ENCODE data around the gene JUN. TPM values are rescaled to one million over a fixed set of nuclear protein-coding genes. Genes with fewer than 3 reads are reported as not detected.
A peak's percentile ranks its signal among the peaks of the same experiment; 100 is the strongest.

The JUN gene
- total and polyA plus RNA-seq, 2 of the 4 experiments (the other 2 are of a cell fraction): 46.6 to 89.1 TPM

DNA sequence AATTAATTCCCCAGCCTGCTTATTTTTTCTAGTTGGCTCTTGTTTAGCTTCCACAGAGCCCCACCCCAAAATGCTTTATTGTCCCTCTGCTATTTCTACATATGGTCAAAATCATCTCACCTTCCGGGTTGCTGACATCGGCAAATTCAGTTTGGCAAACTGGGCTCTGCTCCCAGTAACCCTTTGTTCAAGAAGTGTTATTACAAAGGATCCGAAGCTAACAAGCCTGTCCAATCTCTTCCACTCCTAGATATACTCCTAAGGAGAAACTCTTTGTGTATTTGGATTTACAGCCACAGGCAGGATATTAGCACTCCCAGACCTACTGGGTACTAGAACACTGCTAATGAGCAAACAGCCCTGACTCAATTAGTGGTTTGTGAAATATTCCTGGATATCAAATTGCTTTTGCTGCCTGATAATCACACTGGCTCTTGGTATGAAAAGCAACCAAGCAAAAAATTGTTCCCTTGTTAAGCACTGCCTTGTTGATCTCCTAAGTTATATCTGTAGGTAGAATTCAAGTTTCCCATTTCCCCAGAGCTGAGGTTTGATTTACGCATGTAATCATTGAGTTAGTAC lies 4.0 kb downstream of the JUN start (continued):
- TF ChIP-seq, protein P1, sequence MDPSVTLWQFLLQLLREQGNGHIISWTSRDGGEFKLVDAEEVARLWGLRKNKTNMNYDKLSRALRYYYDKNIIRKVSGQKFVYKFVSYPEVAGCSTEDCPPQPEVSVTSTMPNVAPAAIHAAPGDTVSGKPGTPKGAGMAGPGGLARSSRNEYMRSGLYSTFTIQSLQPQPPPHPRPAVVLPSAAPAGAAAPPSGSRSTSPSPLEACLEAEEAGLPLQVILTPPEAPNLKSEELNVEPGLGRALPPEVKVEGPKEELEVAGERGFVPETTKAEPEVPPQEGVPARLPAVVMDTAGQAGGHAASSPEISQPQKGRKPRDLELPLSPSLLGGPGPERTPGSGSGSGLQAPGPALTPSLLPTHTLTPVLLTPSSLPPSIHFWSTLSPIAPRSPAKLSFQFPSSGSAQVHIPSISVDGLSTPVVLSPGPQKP (IDR thresholded peaks at IDR 0.05; ENCODE audit: borderline replicate concordance, low read depth, low read length): 0 out of 2 replicates have a peak, but pooled peaks have one; percentile 53

DNA sequence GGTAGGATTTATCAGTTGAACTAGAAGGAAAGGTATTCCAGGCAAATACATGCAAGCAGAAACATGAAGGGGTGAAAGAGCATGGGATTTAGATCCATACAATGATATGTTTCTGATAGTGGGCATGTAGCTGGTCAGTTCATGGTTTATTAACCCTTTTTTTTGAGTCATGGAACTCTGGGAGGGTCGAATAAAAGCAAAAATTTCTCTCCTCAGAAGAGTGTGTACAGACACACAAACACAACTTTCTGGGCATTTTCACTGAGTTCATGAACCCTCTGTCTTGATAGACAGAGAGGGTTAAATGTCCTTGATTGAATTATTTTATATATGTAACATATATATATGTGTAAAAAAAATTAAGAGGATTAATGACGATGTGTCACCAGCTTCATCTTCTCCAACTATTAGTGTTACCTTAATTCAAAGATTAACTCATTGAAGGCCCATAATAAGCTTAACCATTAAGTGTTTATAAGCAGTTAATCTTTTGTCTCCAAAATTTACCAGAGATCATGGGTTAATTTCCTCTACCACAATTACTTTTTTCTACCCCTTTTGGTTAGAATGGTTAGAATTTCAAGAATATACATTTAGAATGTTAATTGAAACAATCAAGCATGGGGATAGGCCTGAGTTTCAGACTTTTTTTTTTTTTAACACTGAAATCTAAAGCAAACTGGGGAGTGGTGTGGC lies 4.6 kb downstream of the JUN start:
- Histone ChIP-seq H3K56ac (ENCODE audit: extremely low read depth, insufficient read depth, low read length) (no peak overlapping the region), H2AK9ac (replicated peaks; ENCODE audit: low read depth, low read length, poor library complexity) (no peak overlapping the region), H3K23ac (ENCODE audit: low read depth, low read length) (no peak overlapping the region), H3K18ac (ENCODE audit: low read depth, low read length) (no peak overlapping the region), H3K14ac (replicated peaks; ENCODE audit: low read depth, low read length) (no peak overlapping the region), H3K4me1 (ENCODE audit: control insufficient read depth, insufficient read depth, low read length) (no peaks in the 10 kb centered on the region), H3K9me1 (ENCODE audit: insufficient read depth, low read length) (no peaks in the 10 kb centered on the region), H3K4ac (ENCODE audit: low read depth, low read length) (no peak overlapping the region; the same call in 1 of the 2 replicates), H3K27me3 (ENCODE audit: control insufficient read depth, insufficient read depth, low read length) (no peaks in the 10 kb centered on the region), H2BK5ac (ENCODE audit: low read depth, low read length, poor library complexity, severe bottlenecking) (no peak overlapping the region), H3K27ac (ENCODE audit: insufficient read depth, low read length) (no peak overlapping the region), H4K8ac (ENCODE audit: low read depth in 2 of 2, low read length in 2 of 2) (no peak overlapping the region), H2AK5ac (ENCODE audit: low read depth, low read length) (no peak overlapping the region), H4K91ac (ENCODE audit: insufficient read depth, low read depth, low read length) (no peak overlapping the region), H2BK20ac (ENCODE audit: low read depth, low read length) (no peak overlapping the region), H3K4me3 (ENCODE audit: insufficient read depth, low read depth, low read length) (no peak overlapping the region), H2BK120ac (ENCODE audit: low read depth, low read length) (no peak overlapping the region), H3K79me1 (ENCODE audit: low read depth in 1 of 2, low read length in 2 of 2) (peaks cover 0 to 8% of the 10 kb centered on the region in 2 experiments; a peak in 2 of 4 replicates), H4K20me1 (ENCODE audit: insufficient read depth, low read length) (peaks cover 41% of the 10 kb centered on the region), H3K9ac (ENCODE audit: low read depth, low read length) (no peak overlapping the region), H3K36me3 (ENCODE audit: control insufficient read depth, insufficient read depth, low read length) (peaks cover 17% of the 10 kb centered on the region), H3K9me3 (ENCODE audit: control insufficient read depth, insufficient read depth, low read length) (no peaks in the 10 kb centered on the region), H2AFZ (replicated peaks; ENCODE audit: low read length, poor library complexity) (no peak overlapping the region), H2BK15ac (ENCODE audit: low read depth, low read length) (no peak overlapping the region), H3K4me2 (ENCODE audit: low read depth, low read length) (no peak overlapping the region), H4K5ac (ENCODE audit: low read depth, low read length) (no peak overlapping the region)
- TF ChIP-seq FOS (IDR thresholded peaks at IDR 0.05; ENCODE audit: low read depth, low read length): no peak
- no peak for TF ChIP-seq CHD1 (IDR thresholded peaks at IDR 0.05; ENCODE audit: low read depth, low read length)
- no peak for TF ChIP-seq MAZ (IDR thresholded peaks at IDR 0.05; ENCODE audit: borderline replicate concordance, low read depth, low read length)
- TF ChIP-seq, protein P1 (IDR thresholded peaks at IDR 0.05; ENCODE audit: borderline replicate concordance, low read depth, low read length): no peak
- TF ChIP-seq, protein P2, sequence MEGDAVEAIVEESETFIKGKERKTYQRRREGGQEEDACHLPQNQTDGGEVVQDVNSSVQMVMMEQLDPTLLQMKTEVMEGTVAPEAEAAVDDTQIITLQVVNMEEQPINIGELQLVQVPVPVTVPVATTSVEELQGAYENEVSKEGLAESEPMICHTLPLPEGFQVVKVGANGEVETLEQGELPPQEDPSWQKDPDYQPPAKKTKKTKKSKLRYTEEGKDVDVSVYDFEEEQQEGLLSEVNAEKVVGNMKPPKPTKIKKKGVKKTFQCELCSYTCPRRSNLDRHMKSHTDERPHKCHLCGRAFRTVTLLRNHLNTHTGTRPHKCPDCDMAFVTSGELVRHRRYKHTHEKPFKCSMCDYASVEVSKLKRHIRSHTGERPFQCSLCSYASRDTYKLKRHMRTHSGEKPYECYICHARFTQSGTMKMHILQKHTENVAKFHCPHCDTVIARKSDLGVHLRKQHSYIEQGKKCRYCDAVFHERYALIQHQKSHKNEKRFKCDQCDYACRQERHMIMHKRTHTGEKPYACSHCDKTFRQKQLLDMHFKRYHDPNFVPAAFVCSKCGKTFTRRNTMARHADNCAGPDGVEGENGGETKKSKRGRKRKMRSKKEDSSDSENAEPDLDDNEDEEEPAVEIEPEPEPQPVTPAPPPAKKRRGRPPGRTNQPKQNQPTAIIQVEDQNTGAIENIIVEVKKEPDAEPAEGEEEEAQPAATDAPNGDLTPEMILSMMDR (conservative IDR thresholded peaks at IDR 0.05; ENCODE audit: low read depth, low read length): no peak
- TF ChIP-seq SMC3 (IDR thresholded peaks at IDR 0.05; ENCODE audit: low read depth, low read length): no peak
- no peak for TF ChIP-seq MAFK (IDR thresholded peaks at IDR 0.05; ENCODE audit: low read depth, low read length)
- no peak for TF ChIP-seq RAD21 (IDR thresholded peaks at IDR 0.05; ENCODE audit: low read length)
- no peak for TF ChIP-seq POLR2A (IDR thresholded peaks at IDR 0.05; ENCODE audit: low read depth, low read length)
- CTCF ChIA-PET: interaction anchor here (1.2 to 2.1 kb wide), 2 partner anchors 10 to 920 kb away, joined by 4 to 6 read pairs; no protein-coding TSS in a partner anchor
- in situ Hi-C loops (cut with MboI; ENCODE audit: low sequenced_read_pairs): loop anchor here (25.0 kb wide), 1 partner anchor 508 kb away; the partner anchor contains the start of gene FGGY
- DNase-seq (peak; percentile 43), ATAC-seq (ENCODE audit: low read depth) (no peak)
- dilution Hi-C loops (cut with HindIII; ENCODE audit: low sequenced_read_pairs, unreplicated experiment): no loop called here
- no CpG with 5 or more reads among the region's 2 CpGs for WGBS, 2 experiments (ENCODE audit: extremely low coverage in 2 of 2, insufficient read length in 1 of 2)
- POLR2A ChIA-PET (ENCODE audit: unreplicated experiment): interaction anchor here (0.7 to 1.4 kb wide), 2 partner anchors 16 to 124 kb away, joined by 3 to 4 read pairs; no protein-coding TSS in a partner anchor
- intact Hi-C loops (cut with micrococcal nuclease): loop anchor here (2.0 kb wide), 1 partner anchor 38 kb away; no protein-coding TSS in a partner anchor
- BruUV-seq (replicated peaks): no TSS peak

All from IMR-90 (cell line).